Stimulated activated CD8-positive, alpha-beta memory T cell treated with anti-CD3 and anti-CD28 coated beads, Interleukin-4, amount 100 ng/mL, for 1 hour (primary cell): ENCODE results near the gene SNX12.
"Not testable (repeated sequence)": the region's sequence is repeated elsewhere in the genome, so short reads cannot be mapped to it uniquely, and the experiment has no call there.

ENCODE experiments used
- DNase-seq, 2 donors: peaks; one replicate each; pipeline ENCODE4 v3.0.0-alpha.2; 2020; ENCODE audit warnings: low read depth in 2 of 2, low spot score in 1 of 2

Gene SNX12

GRCh38 chrX:71095033-71095432 is 26.9 kb upstream of the SNX12 start:
- DNase-seq, result no peak

- no peak for DNase-seq
These were observed 23.1 kb upstream of the SNX12 start for GRCh38 chrX:71091263-71091662.

GRCh38 chrX:71085900-71086299 is 17.8 kb upstream of the SNX12 start:
- no peak for DNase-seq

GRCh38 chrX:71082822-71083221 is 14.7 kb upstream of the SNX12 start:
- no peak for DNase-seq

GRCh38 chrX:71082124-71082647 is 14.1 kb upstream of the SNX12 start:
- DNase-seq, result no peak

GRCh38 chrX:71081330-71082123 is 13.4 kb upstream of the SNX12 start:
- DNase-seq, result no peak

GRCh38 chrX:71070531-71070930 is 2.4 kb upstream of the SNX12 start:
- no peak for DNase-seq

- no peak for DNase-seq
These were observed 456 bp downstream of the SNX12 start for GRCh38 chrX:71067712-71068043.

- no peak for DNase-seq
These were observed 1.0 kb downstream of the SNX12 start for GRCh38 chrX:71067089-71067488.

GRCh38 chrX:71060127-71060526 is 8.0 kb downstream of the SNX12 start:
- DNase-seq, result no peak

GRCh38 chrX:71057848-71058530 is 10.1 kb downstream of the SNX12 start:
- DNase-seq, result no peak

GRCh38 chrX:71056867-71057266 is 11.3 kb downstream of the SNX12 start:
- DNase-seq, result no peak

- DNase-seq, result no peak
These were observed 14.9 kb downstream of the SNX12 start for GRCh38 chrX:71053217-71053621.

GRCh38 chrX:71052721-71053120 is 15.4 kb downstream of the SNX12 start:
- no peak for DNase-seq

GRCh38 chrX:71047891-71048290 is 20.2 kb downstream of the SNX12 start:
- not testable (repeated sequence) for DNase-seq

GRCh38 chrX:71017396-71017939 is 50.7 kb downstream of the SNX12 start:
- no peak for DNase-seq
